ENCODE measurements around the gene ERVW-1.

The ERVW-1 gene

DNA sequence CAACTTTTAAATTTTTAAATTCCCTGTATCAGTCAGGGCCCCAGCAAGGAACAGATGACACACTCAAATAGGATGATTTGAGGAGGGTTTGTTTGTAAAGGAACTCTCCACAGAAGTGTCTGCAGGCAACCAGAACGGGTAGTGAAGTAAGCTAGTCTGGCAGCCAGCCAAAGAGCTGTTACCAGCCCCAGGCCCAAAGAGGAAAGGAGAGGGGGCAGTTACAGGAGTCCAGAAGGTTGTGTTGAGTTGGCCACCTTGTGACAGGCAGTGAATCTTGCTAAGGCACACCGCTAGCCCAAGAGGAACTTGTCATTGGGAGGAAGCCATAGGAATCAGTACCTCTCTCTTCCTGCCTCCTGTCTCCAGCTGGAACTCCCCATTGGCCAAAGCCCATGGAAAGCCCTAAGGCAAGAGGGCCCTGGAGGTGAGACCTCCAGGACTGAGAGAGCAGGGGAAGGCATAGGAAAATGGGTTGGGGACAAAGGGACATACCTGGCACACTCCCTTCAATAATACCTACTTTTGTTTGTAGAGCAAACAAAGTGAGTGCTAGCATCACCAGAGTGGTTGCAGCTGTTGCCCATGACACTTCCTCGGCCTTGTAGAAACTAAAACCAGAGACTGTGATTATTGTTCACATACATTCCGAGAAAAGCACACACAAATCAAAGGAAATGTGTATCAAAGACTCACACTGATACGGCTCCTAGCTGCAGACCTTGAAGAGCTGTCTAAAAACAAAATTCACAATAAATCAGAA is 55.9 kb downstream of the ERVW-1 start:
- no peak for DNase-seq
